Measurements from ENCODE around the gene REPIN1. TPM values are rescaled to one million over a fixed set of nuclear protein-coding genes. Genes with fewer than 3 reads are reported as not detected.

The REPIN1 gene
- total and polyA plus RNA-seq, 4 donors: 17.1 to 118 (median 55.1) TPM

DNA sequence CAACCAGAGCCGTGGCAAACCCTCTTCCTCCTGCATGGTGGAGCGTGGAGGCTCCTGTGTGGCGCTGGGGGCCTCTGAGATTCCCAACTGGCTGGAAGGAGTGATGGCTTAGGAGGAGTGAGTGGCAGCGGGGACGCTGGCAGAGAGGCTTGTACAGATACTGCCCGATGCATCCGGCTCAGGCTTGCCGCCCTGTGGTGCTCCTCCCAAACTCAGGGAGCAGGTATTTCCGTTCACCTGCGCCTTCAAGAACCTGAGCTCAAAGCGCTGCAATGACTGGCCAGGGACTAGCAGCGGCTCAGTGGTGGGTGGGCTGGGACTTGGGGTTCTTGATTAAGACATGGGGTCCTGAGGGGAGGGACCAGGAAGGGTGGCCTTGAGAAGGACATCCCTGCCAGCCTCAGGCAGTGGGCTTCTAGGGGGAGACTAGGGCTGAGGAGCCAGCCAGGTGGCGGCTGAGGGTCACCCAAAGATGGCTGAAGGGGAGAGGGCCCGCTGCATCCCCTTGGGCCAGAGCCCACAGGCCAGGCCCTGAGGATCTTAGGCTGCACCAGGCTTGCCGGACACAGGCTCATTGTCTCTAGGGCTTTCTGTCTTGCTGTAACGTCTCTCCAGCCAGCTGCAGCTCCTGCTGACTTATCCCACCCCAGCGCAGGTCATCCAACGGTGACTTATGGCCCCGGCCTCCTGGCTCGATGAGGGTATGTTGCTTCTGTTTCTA lies 13.7 kb downstream of the REPIN1 start:
- H3K27me3 ChIP-seq (ENCODE audit: control insufficient read depth in 4 of 4, insufficient read depth in 4 of 4, low read length in 3 of 4): no peaks in the 10 kb centered on the region
- no peak overlapping the region for H3K9ac ChIP-seq (ENCODE audit: low read depth in 1 of 2, low read length in 2 of 2)
- peaks cover 8 to 64% (median 59%) of the 10 kb centered on the region in 4 donors for H3K4me1 ChIP-seq (ENCODE audit: control insufficient read depth in 4 of 4, insufficient read depth in 4 of 4, low read length in 3 of 4)
- H3K4me3 ChIP-seq (ENCODE audit: low read depth in 1 of 3, low read length in 3 of 3): no peak overlapping the region
- no peak overlapping the region for H3K27ac ChIP-seq (ENCODE audit: low read depth in 1 of 2, low read length in 2 of 2)
- no peaks in the 10 kb centered on the region for H3K36me3 ChIP-seq (ENCODE audit: control insufficient read depth in 4 of 4, insufficient read depth in 3 of 4, low read depth in 1 of 4, low read length in 3 of 4)
- no peak for DNase-seq (ENCODE audit: low spot score)
- H3K9me3 ChIP-seq (ENCODE audit: control insufficient read depth in 4 of 4, low read length in 3 of 4): no peaks in the 10 kb centered on the region
- TF ChIP-seq RXRA (IDR thresholded peaks at IDR 0.05) (no peak), TAF1 (conservative IDR thresholded peaks at IDR 0.05) (no peak), FOXA2 (IDR thresholded peaks at IDR 0.05) (no peak), HNF4A (conservative IDR thresholded peaks at IDR 0.05) (no peak), FOXA1 (IDR thresholded peaks at IDR 0.05) (no peak), MAX (IDR thresholded peaks at IDR 0.05) (no peak), HNF4G (IDR thresholded peaks at IDR 0.05) (no peak)
- TF ChIP-seq, protein P1, sequence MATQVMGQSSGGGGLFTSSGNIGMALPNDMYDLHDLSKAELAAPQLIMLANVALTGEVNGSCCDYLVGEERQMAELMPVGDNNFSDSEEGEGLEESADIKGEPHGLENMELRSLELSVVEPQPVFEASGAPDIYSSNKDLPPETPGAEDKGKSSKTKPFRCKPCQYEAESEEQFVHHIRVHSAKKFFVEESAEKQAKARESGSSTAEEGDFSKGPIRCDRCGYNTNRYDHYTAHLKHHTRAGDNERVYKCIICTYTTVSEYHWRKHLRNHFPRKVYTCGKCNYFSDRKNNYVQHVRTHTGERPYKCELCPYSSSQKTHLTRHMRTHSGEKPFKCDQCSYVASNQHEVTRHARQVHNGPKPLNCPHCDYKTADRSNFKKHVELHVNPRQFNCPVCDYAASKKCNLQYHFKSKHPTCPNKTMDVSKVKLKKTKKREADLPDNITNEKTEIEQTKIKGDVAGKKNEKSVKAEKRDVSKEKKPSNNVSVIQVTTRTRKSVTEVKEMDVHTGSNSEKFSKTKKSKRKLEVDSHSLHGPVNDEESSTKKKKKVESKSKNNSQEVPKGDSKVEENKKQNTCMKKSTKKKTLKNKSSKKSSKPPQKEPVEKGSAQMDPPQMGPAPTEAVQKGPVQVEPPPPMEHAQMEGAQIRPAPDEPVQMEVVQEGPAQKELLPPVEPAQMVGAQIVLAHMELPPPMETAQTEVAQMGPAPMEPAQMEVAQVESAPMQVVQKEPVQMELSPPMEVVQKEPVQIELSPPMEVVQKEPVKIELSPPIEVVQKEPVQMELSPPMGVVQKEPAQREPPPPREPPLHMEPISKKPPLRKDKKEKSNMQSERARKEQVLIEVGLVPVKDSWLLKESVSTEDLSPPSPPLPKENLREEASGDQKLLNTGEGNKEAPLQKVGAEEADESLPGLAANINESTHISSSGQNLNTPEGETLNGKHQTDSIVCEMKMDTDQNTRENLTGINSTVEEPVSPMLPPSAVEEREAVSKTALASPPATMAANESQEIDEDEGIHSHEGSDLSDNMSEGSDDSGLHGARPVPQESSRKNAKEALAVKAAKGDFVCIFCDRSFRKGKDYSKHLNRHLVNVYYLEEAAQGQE (IDR thresholded peaks at IDR 0.05): no peak
- TF ChIP-seq, protein P2, sequence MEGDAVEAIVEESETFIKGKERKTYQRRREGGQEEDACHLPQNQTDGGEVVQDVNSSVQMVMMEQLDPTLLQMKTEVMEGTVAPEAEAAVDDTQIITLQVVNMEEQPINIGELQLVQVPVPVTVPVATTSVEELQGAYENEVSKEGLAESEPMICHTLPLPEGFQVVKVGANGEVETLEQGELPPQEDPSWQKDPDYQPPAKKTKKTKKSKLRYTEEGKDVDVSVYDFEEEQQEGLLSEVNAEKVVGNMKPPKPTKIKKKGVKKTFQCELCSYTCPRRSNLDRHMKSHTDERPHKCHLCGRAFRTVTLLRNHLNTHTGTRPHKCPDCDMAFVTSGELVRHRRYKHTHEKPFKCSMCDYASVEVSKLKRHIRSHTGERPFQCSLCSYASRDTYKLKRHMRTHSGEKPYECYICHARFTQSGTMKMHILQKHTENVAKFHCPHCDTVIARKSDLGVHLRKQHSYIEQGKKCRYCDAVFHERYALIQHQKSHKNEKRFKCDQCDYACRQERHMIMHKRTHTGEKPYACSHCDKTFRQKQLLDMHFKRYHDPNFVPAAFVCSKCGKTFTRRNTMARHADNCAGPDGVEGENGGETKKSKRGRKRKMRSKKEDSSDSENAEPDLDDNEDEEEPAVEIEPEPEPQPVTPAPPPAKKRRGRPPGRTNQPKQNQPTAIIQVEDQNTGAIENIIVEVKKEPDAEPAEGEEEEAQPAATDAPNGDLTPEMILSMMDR (IDR thresholded peaks at IDR 0.05; ENCODE audit: low read depth, low read length, missing input control): no peak
- TF ChIP-seq, protein P3, sequence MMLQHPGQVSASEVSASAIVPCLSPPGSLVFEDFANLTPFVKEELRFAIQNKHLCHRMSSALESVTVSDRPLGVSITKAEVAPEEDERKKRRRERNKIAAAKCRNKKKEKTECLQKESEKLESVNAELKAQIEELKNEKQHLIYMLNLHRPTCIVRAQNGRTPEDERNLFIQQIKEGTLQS (IDR thresholded peaks at IDR 0.05): no peak
- WGBS: 90% methylated on average over 20 of the region's 20 CpGs

DNA sequence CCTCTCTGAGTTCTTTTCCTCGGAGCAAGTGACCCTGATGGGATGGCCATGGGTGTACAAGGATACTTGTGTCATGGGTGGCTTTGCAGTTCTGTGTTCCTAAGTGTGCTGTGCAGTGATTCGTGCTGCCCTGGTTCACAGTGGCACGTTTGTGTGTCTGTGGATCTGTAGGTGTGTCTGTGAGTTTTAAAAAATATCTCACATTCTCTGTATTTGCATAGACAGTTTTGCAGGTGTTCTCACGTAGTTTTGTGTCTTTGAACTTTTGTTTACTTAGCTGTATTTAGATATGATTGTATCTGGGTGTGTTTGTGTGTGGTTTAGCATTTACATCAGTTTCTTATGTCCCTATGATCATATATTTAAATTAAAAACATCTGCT lies 14.2 kb downstream of the REPIN1 start:
- TF ChIP-seq, protein P1 (IDR thresholded peaks at IDR 0.05): no peak
- TF ChIP-seq EGR1 (IDR thresholded peaks at IDR 0.05; ENCODE audit: low read depth in 2 of 2): no peak
- no peak for TF ChIP-seq TAF1 (conservative IDR thresholded peaks at IDR 0.05)
- Histone ChIP-seq H3K9me3 (ENCODE audit: control insufficient read depth in 4 of 4, low read length in 3 of 4) (no peaks in the 10 kb centered on the region), H3K27me3 (ENCODE audit: control insufficient read depth in 4 of 4, insufficient read depth in 4 of 4, low read length in 3 of 4) (no peaks in the 10 kb centered on the region), H3K4me1 (ENCODE audit: control insufficient read depth in 4 of 4, insufficient read depth in 4 of 4, low read length in 3 of 4) (peaks cover 6 to 58% (median 54%) of the 10 kb centered on the region in 4 donors), H3K36me3 (ENCODE audit: control insufficient read depth in 4 of 4, insufficient read depth in 3 of 4, low read depth in 1 of 4, low read length in 3 of 4) (no peaks in the 10 kb centered on the region), H3K9ac (ENCODE audit: low read depth in 1 of 2, low read length in 2 of 2) (no peak overlapping the region), H3K27ac (ENCODE audit: low read depth in 1 of 2, low read length in 2 of 2) (no peak overlapping the region), H3K4me3 (ENCODE audit: low read depth in 1 of 3, low read length in 3 of 3) (no peak overlapping the region)
- no peak for DNase-seq (ENCODE audit: low spot score)
- WGBS: 51% methylated on average over 4 of the region's 4 CpGs
